HG02678 (cell line): ENCODE measurements around the gene VEZF1.

Source experiments
- ATAC-seq: cut with Tn5 transposase; IDR thresholded peaks from one replicate; pipeline ENCODE4 v1.9.1; 2021; ENCODE audit warnings: mild to moderate bottlenecking, moderate library complexity; ENCODE audit not compliant: unreplicated experiment

VEZF1 gene, protein sequence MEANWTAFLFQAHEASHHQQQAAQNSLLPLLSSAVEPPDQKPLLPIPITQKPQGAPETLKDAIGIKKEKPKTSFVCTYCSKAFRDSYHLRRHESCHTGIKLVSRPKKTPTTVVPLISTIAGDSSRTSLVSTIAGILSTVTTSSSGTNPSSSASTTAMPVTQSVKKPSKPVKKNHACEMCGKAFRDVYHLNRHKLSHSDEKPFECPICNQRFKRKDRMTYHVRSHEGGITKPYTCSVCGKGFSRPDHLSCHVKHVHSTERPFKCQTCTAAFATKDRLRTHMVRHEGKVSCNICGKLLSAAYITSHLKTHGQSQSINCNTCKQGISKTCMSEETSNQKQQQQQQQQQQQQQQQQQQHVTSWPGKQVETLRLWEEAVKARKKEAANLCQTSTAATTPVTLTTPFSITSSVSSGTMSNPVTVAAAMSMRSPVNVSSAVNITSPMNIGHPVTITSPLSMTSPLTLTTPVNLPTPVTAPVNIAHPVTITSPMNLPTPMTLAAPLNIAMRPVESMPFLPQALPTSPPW

DNA sequence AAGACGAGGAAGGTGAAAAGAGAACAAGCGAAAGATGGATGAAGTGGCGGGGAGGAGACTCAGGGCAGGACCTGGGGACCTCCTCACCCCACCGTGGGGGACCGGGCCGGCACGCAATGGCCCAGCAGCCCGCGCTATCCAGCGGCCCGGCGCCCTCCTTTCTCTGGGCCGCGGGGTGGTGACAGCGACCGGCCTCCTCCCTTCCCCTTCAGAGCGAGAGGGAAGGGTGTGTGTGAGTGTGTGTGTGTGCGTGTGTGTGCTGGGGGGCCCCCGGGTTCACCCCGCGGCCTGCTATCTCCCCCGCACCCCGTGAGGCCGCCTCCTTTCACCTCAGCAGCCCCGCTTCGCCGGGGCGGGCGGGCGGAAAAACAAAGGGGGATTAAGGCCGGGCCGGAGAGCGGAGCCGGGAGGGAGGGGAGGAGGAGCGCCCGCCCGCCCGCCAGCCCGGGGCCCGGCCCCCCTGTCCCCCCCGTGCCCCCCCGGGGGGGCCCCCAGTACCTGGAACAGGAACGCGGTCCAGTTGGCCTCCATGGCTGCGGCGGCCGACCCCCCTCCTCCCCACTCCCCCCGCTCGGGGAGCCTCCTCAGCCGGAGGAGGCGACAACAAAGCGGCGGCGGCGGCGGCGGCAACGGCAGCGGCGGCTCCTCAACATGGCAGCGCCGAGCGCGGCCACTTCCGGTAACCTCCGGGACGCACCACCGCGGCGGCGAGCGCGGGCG is at the start of gene VEZF1:
Gene VEZF1 (minus strand): TSS at position 674 of the 720 bp plus-strand sequence. CDS start 143 bp downstream, at position 531.
- peak; percentile 74 for ATAC-seq

DNA sequence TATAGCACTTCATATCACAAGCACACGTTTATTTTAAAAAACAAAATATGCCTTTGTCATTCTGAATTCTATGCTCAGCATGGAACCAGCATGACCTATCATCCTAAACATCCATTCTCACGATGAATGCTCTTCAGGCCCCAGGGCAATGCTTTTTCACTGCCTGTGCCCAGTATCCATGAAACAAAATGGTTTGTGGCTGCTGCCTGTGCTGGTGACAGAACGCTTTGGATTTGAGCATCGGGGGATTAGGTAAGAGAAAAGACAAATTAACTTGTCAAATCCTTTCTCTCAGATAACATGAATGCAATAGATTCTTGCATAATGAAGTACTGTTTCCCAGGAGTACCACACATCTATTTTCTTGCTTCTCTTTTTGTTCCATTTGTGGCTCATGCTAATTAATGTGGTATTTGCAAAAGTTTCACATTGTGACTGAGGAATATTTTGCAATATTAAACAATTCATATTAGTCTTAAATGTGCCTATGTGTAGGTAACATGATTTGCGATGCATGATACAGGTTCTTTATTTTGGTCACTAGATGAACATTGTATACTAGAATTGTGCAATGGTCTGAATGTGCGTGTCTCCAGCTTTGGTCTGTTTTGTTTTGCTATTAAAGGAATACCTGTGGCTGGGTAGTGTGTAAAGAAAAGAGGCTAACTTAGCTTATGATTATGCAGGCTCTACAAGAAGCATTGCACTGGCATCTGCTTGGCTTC is 44.8 kb upstream of the VEZF1 start:
- no peak for ATAC-seq

DNA sequence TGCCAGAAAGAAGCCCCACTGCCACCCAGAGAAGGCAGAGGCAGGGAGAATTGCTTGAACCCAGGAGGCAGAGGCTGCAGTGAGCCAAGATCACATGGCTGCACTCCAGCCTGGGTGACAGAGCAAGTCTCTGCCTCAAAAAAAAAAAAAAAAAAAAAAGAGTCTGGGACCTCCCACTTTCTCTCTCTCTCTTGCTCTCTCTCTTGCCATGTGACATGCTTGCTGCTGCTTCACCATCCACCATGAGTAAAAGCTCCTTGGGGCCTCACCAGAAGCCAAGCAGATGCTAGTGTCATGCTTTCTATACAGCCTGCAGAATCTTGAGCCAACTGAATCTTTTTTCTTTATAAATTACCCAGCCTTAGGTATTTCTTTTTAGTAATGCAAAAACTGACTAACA is 40.5 kb upstream of the VEZF1 start:
- no peak for ATAC-seq

DNA sequence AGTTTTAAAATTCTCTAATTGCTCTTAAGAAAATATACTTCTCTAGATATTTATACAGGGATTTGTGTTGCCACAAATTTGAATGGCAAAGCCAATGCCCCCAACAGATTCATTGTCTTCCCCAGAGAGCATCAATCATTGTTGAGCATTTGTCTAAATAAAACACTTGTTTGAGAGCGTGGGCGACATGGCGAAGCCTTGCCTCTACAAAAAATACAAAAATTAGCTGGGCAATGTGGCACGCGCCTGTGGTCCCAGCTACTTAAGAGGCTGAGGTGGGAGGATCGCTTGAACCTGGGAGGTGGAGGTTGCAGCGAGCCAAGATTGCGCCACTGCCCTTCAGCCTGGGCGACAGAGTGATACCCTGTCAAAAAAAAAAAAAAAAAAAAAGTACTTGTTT is 32.3 kb upstream of the VEZF1 start:
- ATAC-seq = no peak

DNA sequence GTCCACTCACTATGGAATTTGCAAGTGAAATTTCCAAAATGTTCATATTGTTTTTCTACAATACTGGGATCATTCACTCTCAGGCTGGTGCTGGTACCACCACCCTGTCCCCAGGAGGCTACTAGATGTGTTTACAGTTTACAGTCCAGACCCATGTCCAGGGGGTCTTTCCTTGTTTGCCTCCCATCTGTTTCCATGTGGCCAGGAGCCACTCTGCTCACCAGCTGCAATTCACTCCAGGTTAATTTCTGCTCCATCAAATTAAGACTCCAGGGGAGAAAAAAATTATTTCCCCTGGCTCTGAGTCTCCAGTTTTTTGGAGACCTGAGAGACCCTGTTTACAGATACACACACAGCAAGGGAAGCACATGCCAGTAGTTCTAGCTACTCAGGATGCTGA is 31.5 kb upstream of the VEZF1 start:
- ATAC-seq = no peak

DNA sequence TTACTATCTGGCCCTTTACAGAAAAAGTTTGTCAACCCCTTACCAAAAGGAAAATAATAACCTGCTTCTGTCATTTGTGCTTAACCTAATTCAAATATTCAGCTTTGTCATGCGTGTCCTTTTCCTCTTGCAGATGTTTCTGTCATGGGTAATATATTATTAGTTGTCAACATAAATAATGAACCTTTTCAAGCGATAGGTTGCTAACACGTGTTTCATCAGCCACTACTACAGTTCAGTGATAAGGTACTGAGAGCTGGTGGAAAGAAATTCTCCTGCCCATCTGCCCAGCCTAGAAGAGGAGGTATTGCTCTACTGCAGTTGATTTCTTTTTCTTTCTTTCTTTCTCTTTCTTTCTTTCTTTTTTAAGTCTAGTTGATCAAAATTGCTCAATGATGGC is 31.0 kb upstream of the VEZF1 start:
- no peak for ATAC-seq

DNA sequence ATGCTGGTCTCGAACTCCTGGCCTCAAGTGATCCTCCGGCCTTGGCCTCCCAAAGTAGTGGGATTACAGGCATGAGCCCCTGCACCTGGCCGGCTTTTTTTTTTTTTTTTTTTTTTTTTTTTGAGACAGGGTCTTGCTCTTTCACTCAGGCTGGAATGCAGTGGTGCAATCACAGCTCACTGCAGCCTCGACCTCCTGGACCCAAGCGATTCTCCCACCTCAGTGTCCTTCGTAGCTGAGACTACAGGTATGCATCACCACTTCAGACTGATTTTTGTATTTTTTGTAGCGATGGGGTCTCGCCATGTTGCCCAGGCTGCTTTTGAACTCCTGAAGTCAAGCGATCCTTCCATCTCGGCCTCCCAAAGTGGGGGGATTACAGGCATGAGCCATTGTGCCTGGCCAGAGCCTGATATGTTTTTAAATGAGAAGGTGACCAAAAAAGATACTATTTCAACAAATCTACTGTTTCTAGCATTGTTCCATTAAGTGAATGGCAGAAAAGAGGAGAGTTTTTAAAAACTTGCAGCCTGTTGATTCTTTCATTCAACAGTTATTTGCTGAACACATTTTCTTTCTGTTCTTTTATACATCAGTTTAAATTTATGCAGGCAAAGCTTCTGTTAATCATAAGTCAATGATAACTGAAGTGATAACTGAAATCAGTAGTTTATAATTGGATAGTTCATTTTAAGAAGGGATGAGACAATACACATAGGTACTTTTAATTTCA is 22.2 kb upstream of the VEZF1 start:
- no peak for ATAC-seq

DNA sequence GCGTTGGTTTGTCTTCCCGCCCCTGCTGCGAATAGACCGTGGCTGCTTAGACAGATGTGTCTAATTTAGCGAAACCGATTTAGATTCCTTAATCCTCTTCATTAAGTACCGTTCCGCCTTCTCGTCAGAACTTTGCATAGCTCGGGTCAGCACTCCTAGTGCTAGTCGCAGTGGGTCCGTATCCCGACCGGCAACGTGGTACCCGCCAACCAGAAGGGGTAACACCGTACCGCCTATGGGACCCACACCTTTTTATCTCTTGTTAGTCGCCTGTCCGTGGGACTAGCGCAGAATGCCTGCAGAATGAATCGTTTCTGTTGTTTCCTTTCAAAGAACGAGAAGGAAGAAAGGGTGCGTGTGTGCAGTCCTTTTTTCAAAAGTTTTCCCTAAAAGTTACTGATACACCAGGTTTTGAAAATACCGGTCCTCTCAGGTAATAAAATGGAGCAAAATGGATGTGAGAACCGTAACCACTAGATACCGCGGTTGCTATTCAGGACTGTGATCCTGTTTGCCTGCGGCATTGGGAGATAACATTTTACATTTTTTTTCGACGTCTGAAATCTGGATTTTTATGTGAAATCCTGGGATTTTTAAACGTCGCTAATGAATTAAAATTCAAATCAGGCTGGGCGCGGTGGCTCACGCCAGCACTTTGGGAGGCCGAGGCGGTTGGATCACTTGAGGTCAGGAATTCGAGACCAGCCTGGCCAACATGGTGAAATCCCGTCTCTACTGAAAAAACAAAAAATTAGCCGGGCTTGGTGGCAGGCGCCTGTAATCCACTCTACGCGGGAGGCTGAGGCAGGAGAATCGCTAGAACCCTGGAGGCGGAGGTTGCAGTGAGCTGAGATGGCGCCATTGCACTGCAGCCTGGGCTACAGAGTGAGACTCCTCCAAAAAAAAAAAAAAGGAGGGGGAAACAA is 20.0 kb upstream of the VEZF1 start:
- peak; percentile 27 for ATAC-seq

DNA sequence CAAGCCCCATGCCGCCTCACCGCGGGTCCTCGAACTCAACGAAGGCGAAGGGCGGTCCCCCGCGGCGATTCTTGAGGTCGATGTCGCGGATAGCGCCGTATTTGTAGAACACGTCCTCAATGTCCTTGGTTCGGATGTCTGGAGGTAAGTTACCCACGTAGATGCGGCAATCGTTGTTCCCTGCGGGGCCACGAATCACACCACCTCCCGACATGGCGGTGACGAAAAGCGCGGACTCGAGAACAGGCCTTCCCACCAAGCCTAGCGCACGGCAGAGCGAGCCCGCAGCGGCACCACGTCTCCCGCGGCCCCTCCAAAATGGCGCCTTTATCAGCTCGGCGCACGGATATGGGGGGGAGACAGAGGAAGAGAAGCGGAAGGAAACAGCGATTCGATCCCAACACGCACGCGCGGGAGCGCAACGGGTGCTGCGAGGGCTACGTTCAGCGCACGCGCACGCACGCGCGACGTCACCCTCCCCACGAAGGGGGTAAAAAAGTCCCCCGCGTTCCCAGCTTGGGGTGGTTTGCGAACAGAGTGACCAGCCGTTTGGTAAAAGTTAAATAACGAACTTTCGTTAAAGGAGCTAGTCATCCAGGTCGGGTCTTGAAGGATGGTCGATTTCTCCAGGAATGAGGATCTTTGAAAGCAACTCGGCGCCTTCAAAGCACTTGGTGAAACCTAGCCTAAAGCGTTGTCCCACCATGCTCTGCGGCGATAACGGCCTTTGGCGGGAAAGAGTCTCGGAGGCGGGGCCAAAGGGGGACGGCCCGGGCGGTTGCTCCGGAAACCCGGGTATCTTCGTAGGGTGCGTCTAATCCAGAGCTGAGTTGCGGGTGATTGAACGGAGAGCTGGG is 19.1 kb upstream of the VEZF1 start, which contains the start of gene SRSF1:
Gene SRSF1 (minus strand): TSS at position 323 of the 857 bp plus-strand sequence. CDS start 109 bp downstream, at position 214.
- ATAC-seq = peak; percentile 90

DNA sequence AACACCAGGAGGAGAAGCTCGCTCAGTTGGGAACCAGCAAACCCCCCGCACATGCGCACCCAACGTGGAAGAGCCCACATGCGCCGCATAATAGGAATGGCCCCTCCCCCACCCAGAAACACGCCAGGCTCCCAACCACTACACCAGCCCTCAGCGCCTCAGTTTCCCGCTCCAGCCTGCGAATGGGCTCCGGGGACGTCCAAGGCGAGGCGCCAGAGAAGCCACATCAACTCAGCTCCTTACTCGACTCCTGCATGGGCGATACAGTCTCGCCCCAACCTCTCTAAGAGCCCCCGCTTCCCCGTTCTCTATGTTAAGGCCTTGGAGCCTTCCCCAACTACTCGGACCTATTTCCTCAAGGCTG is 18.5 kb upstream of the VEZF1 start:
- ATAC-seq = no peak

DNA sequence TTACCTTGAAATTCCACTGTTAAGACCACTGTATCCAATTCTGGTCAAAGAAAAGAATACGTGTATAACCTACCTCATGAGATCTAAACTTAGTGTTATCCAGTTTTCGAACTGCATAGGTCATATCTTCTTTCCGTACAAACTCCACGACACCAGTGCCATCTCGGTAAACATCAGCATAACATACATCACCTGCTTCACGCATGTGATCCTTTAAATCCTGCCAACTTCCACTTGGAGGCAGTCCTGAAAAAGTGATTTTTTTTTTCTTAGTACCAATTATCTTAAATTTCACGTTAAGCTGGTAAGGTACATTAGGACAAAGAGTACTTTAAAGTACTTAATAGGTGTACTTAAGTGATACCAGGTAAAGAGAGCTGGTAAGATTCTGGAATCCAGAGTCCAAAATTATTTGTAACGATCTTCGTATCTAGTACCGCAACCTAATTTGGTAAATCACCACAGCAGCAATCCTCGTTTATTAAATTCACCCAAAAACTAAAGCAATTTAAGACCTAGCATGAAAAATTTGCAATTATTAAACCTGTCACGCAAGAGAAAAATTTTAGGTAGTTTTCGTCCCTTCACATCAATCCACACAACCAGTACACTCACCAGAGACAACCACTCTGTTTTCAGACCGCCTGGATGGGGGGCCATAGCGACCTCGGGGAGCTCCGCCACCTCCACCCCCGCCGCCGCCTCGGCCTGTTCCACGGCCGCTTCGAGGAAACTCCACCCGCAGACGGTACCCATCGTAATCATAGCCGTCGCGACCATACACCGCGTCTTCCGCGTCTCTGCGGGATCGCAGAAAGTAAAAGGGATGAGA is 17.9 kb upstream of the VEZF1 start:
- ATAC-seq = no peak

DNA sequence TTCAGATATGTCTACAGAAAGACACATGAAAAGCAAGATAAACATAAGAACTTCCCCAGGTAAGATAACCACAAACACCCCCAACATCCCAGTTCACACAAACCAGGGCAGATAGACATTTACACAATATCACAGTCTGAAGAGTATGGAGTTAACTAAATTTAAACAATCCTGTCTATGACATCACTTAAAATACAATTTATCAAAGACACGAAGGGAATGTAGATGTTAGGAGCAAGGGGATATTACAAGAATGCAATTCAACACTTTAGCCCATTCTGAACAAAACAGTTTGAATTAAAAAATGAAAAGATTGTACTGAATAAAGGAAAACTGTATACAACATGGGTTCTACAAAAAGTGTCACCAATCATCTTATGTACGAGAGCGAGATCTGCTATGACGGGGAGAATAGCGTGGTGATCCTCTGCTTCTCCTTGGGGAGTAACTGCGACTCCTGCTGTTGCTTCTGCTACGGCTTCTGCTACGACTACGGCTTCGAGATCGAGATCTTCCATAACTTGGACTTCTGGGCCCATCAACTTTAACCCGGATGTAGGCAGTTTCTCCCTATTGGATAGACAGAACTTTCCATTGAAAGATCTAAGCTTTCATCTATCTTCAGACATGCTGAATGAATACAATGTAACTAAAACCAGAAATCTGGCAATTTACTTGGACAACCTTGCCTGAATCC is 17.1 kb upstream of the VEZF1 start:
- ATAC-seq = no peak

DNA sequence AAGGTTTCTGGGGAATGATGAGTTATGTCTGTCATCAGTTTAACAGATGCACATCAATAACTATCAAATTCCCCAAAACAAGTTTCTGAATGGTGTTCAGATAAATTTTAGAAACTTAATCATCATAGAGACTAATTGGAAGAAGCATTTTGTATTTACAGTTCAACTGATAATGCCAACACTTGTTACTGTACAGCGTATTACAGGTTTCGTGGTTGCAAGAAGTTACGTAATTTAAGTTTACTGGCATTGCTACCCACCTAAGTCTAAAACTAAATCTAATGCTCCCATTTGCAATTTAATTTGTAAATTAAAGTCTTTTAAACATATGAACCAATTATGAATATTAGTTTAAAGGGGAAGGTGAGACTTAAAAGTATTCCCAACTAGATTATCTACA is 16.0 kb upstream of the VEZF1 start:
- no peak for ATAC-seq

DNA sequence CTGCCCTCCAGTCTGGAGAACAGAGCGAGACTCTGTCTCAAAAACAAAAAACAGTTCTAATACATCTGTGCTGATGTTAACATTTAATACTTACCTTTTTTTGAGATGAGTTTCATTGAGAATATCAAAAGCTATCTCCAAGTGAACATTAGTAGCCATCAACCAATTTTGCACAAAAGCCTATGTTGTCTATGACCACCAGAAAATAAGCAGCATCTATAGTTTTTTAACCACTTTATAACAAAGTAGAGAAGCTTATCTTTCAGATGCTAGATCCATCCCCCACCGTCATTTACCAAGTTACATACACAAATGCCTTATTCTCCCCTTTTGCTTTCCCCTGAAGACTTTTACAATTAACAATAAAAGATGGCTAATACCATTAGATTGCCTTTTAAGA is 14.9 kb upstream of the VEZF1 start:
- no peak for ATAC-seq

DNA sequence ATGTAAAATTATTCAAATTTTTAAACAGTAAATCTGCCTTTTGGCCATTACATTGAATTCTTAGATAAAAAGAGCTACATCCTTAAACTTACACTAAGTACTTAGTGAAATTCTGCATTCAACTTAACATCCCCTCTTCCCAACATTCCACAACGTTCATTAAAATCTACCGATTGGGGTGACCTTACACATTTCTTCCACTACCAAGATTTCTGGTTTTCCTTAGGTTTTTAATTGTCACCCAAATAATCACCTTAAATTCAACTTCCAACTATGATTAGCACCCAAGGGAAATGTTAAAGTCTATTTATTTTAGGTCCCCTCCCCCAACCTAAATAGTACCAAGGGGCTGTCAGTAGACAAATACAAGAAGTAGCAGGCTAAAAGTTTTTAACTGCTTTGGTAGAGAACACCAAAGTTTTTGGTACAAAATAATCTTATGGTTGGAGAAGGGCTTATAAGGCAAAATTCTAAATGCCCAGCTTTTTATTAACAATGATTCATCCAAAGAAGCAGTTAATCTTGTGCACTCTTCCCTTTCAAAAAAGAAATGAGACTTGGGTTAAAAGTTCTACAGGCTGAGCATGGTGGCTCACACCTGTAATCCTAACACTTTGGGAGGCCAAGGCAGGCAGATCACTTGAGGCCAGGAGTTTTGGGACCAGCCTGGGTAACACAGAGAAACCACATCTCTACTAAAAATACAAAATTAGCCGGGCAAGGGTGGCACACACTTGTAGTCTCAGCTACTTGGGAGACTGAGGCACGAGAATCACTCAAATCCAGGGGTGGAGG is 14.3 kb upstream of the VEZF1 start:
- no peak for ATAC-seq

DNA sequence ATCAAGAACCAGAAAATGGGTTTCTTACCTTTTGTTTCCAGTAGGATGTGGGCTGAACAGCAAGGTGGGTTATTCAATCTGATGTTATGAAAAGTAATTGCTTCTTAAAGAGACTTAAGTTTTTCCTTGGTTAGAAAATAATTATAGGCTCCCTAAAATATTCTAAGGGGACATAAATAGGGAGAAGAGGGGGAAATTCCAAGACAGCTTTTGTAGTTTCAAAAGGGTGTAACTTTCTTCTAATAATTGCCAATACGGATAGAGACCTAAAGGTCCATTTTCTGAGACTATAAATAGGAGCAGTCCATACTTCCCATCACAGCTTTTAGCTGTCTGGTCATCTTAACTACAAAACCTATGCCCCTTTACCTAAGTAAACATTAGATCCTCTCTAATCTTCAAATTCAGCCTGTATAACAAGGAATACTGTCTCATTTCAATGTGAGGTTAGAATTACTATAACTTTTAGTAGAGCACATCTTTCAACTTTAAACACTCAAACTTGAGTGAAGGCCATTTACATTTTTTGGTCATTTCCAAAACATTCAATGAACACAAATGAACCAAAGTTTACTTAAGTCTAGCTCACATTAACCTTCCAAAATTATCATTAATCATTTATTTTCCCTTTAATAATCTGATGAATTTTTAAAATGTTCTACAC is 13.5 kb upstream of the VEZF1 start:
- ATAC-seq = no peak
